SU-DHL-6 (cell line): ENCODE measurements around the gene SMCHD1.

Source experiments
- H2AFZ ChIP-seq: fragments of 200-600 bp; sonication (generic); 2 replicates; pipeline ENCODE4 v1.6.1; 2014; ENCODE audit warnings: low read depth, mild to moderate bottlenecking, moderate library complexity, mixed read lengths, antibody characterized with exemption, low read length; ENCODE audit not compliant: severe bottlenecking
- H3F3A ChIP-seq: fragments of 200-600 bp; shearing (Covaris generic); 2 replicates; pipeline ENCODE4 v1.6.0; 2016; ENCODE audit warnings: antibody characterized with exemption, mild to moderate bottlenecking; ENCODE audit not compliant: insufficient read depth
- H3K27ac ChIP-seq: fragments of 200-600 bp; sonication (generic); 2 replicates; pipeline ENCODE4 v1.5.1; 2016; ENCODE audit warnings: low read depth, mild to moderate bottlenecking, low read length, moderate library complexity, mixed read lengths
- H3K27me3 ChIP-seq: fragments of 200-600 bp; sonication (generic), shearing (Covaris generic); 2 replicates; pipeline ENCODE4 v1.6.0; 2014; ENCODE audit warnings: mild to moderate bottlenecking, low read length
- H3K36me3 ChIP-seq: fragments of 200-600 bp; sonication (generic); 2 replicates; pipeline ENCODE4 v1.6.1; 2014; ENCODE audit warnings: mild to moderate bottlenecking, low read length, mixed read lengths
- H3K4me2 ChIP-seq: fragments of 300-600, 200-600 bp; shearing (Covaris generic), sonication (generic); 2 replicates; pipeline ENCODE4 v1.6.0; 2014; ENCODE audit warnings: low read length, low read depth, mild to moderate bottlenecking; ENCODE audit not compliant: poor library complexity, severe bottlenecking
- H3K4me3 ChIP-seq: fragments of 200-600 bp; sonication (generic); 2 replicates; pipeline ENCODE4 v1.5.1; 2014; ENCODE audit warnings: antibody characterized with exemption, low read length, mild to moderate bottlenecking, mixed read lengths; ENCODE audit not compliant: insufficient read depth, poor library complexity, severe bottlenecking
- H3K79me2 ChIP-seq: fragments of 200-600 bp; sonication (generic); 2 replicates; pipeline ENCODE4 v1.6.1; 2014; ENCODE audit warnings: mild to moderate bottlenecking, low read length, moderate library complexity; ENCODE audit not compliant: insufficient read depth
- H3K9ac ChIP-seq: fragments of 200-600 bp; sonication (generic); 2 replicates; pipeline ENCODE4 v1.7.0; 2014; ENCODE audit warnings: mild to moderate bottlenecking, low read length
- H3K9me2 ChIP-seq: fragments of 200-600 bp; sonication (generic); replicated peaks from 2 replicates; pipeline ENCODE4 v1.6.1; 2014; ENCODE audit warnings: low read length; ENCODE audit not compliant: insufficient read depth
- H3K9me3 ChIP-seq: fragments of 200-600 bp; sonication (generic); 2 replicates; pipeline ENCODE4 v1.6.1; 2014; ENCODE audit warnings: low read length, mixed read lengths; ENCODE audit not compliant: insufficient read depth
- H4K20me1 ChIP-seq: fragments of 200-600 bp; sonication (generic); 2 replicates; pipeline ENCODE4 v1.6.1; 2014; ENCODE audit warnings: low read depth, mild to moderate bottlenecking, antibody characterized with exemption, low read length, moderate library complexity, mixed read lengths
- CTCF ChIP-seq: fragments of 200-600 bp; sonication (generic); IDR thresholded peaks from one replicate; pipeline ENCODE4 v1.5.1; 2017; ENCODE audit warnings: antibody characterized with exemption, mild to moderate bottlenecking, low read length, moderate library complexity; ENCODE audit not compliant: insufficient read depth, poor library complexity, severe bottlenecking
- EZH2phosphoT487 ChIP-seq: fragments of 200-600 bp; sonication (generic), shearing (Covaris generic); conservative IDR thresholded peaks from 2 replicates; pipeline ENCODE4 v1.6.1; 2018; ENCODE audit warnings: mild to moderate bottlenecking, antibody characterized with exemption, low read length, moderate library complexity, mixed read lengths

Gene SMCHD1

GRCh38 chr18:2635586-2635985 lies 19.9 kb upstream of the SMCHD1 start:
- Histone ChIP-seq H3K27me3 (no peaks in the 10 kb centered on the region), H3K9me2 (no peaks in the 10 kb centered on the region), H3K36me3 (no peaks in the 10 kb centered on the region), H3K4me2 (no peak overlapping the region), H2AFZ (no peak overlapping the region), H3K9me3 (peaks cover 7% of the 10 kb centered on the region; the same call in 1 of the 2 replicates), H3K79me2 (no peaks in the 10 kb centered on the region), H3K4me3 (no peak overlapping the region), H3F3A (peaks cover 22% of the 10 kb centered on the region), H4K20me1 (no peaks in the 10 kb centered on the region), H3K9ac (no peak overlapping the region), H3K27ac (peak overlapping the region; percentile 23; the same call in 1 of the 2 replicates)
- TF ChIP-seq CTCF: no peak
- TF ChIP-seq EZH2phosphoT487: no peak

GRCh38 chr18:2636126-2636631 lies 19.3 kb upstream of the SMCHD1 start:
- no peaks in the 10 kb centered on the region for H3K27me3 ChIP-seq
- H3F3A ChIP-seq: peaks cover 22% of the 10 kb centered on the region
- H3K9me3 ChIP-seq: peaks cover 7% of the 10 kb centered on the region; the same call in 1 of the 2 replicates
- no peaks in the 10 kb centered on the region for H3K79me2 ChIP-seq
- peak overlapping the region; percentile 95 for H3K27ac ChIP-seq
- no peaks in the 10 kb centered on the region for H3K36me3 ChIP-seq
- peak overlapping the region; percentile 53 for H3K9ac ChIP-seq
- H3K4me2 ChIP-seq: peak overlapping the region; percentile 80
- TF ChIP-seq CTCF: no peak
- TF ChIP-seq EZH2phosphoT487: no peak
- H2AFZ ChIP-seq: peak overlapping the region; percentile 78
- H3K9me2 ChIP-seq: no peaks in the 10 kb centered on the region
- H4K20me1 ChIP-seq: no peaks in the 10 kb centered on the region
- H3K4me3 ChIP-seq: peak overlapping the region; percentile 21

GRCh38 chr18:2641638-2642037 lies 13.9 kb upstream of the SMCHD1 start:
- Histone ChIP-seq H3K9ac (no peak overlapping the region), H3K9me2 (no peaks in the 10 kb centered on the region), H3F3A (peaks cover 16% of the 10 kb centered on the region), H3K4me2 (peak overlapping the region; percentile 50), H3K36me3 (no peaks in the 10 kb centered on the region), H4K20me1 (no peaks in the 10 kb centered on the region), H2AFZ (no peak overlapping the region), H3K9me3 (no peaks in the 10 kb centered on the region), H3K27me3 (no peaks in the 10 kb centered on the region), H3K27ac (peak overlapping the region; percentile 47), H3K4me3 (no peak overlapping the region), H3K79me2 (no peaks in the 10 kb centered on the region)
- TF ChIP-seq CTCF (no peak), EZH2phosphoT487 (no peak)
